CD14-positive monocyte (primary cell): ENCODE data around the gene AKAP12. TPM values are rescaled to one million over a fixed set of nuclear protein-coding genes. Genes with fewer than 3 reads are reported as not detected.
A peak's percentile ranks its signal among the peaks of the same experiment; 100 is the strongest.

ENCODE experiments used
- DNase-seq, 3 donors: peaks; one replicate each; pipeline ENCODE4 v3.0.0-alpha.2; 2011 to 2022
- H2AFZ ChIP-seq: 2 replicates; pipeline ENCODE4 v1.6.0; 2012; ENCODE audit warnings: mild to moderate bottlenecking, low read depth, low read length, inconsistent platforms; ENCODE audit not compliant: insufficient read depth, poor library complexity, severe bottlenecking
- H3K27ac ChIP-seq, 2 donors: 1 replicate in 1 of 2; 2 replicates in 1 of 2; pipeline ENCODE4 v1.5.1; 2012 to 2013; ENCODE audit warnings: low read length in 2 of 2, control low read depth in 1 of 2, inconsistent platforms in 1 of 2, low read depth in 1 of 2, mild to moderate bottlenecking in 1 of 2
- H3K27me3 ChIP-seq, 2 donors: one replicate each; pipeline versions ENCODE4 v1.6.0 to v1.6.1; 2011 to 2013; ENCODE audit warnings: low read length in 2 of 2; ENCODE audit not compliant: control insufficient read depth in 2 of 2, insufficient read depth in 2 of 2
- H3K36me3 ChIP-seq, 2 donors: replicated peaks in 1 of 2; 1 replicate in 1 of 2; 2 replicates in 1 of 2; pipeline versions ENCODE4 v1.5.1 to v1.6.1; 2012 to 2013; ENCODE audit warnings: low read length in 2 of 2, control low read depth in 1 of 2, inconsistent platforms in 1 of 2, mild to moderate bottlenecking in 1 of 2; ENCODE audit not compliant: insufficient read depth in 2 of 2, control insufficient read depth in 1 of 2
- H3K4me1 ChIP-seq, 2 donors: 1 replicate in 1 of 2; 2 replicates in 1 of 2; pipeline versions ENCODE4 v1.5.1 to v1.6.1; 2012 to 2013; ENCODE audit warnings: low read length in 2 of 2, control low read depth in 1 of 2, inconsistent platforms in 1 of 2, mild to moderate bottlenecking in 1 of 2, moderate library complexity in 1 of 2; ENCODE audit not compliant: insufficient read depth in 2 of 2, control insufficient read depth in 1 of 2
- H3K4me2 ChIP-seq: replicated peaks from 2 replicates; pipeline ENCODE3; 2012; ENCODE audit warnings: low read length, moderate library complexity, mild to moderate bottlenecking; ENCODE audit not compliant: poor library complexity, severe bottlenecking; ENCODE audit errors: extremely low read depth
- H3K4me3 ChIP-seq, 3 experiments: fragments of 200-600 bp in 1 of 3; sonication (generic) in 1 of 3; replicated peaks in 1 of 3; 1 replicate in 2 of 3; 2 replicates in 1 of 3; pipeline ENCODE4 v1.5.1; 2011 to 2013; ENCODE audit warnings: low read length in 3 of 3, mild to moderate bottlenecking in 3 of 3, control low read depth in 2 of 3, low read depth in 2 of 3, inconsistent platforms in 1 of 3, moderate library complexity in 1 of 3
- H3K79me2 ChIP-seq: 2 replicates; pipeline ENCODE4 v1.6.0; 2012; ENCODE audit warnings: mild to moderate bottlenecking, control low read depth, inconsistent platforms, low read length, moderate library complexity; ENCODE audit not compliant: insufficient read depth
- H3K9ac ChIP-seq: 2 replicates; pipeline ENCODE4 v1.6.0; 2017; ENCODE audit warnings: low read length, mild to moderate bottlenecking; ENCODE audit not compliant: insufficient read depth, poor library complexity, severe bottlenecking
- H3K9me3 ChIP-seq, 2 donors: replicated peaks in 1 of 2; 1 replicate in 1 of 2; 2 replicates in 1 of 2; pipeline versions ENCODE4 v1.5.1 to v1.6.1; 2012 to 2013; ENCODE audit warnings: low read length in 2 of 2, control low read depth in 1 of 2; ENCODE audit not compliant: control insufficient read depth in 1 of 2, insufficient read depth in 1 of 2
- H4K20me1 ChIP-seq: 2 replicates; pipeline ENCODE4 v1.6.0; 2012; ENCODE audit warnings: mild to moderate bottlenecking, low read length, control low read depth, moderate library complexity; ENCODE audit not compliant: insufficient read depth
- H3K27ac Mint-ChIP-seq, 7 donors: one replicate each; pipeline ENCODE4 v1.8.0; 2020; ENCODE audit warnings: mild to moderate bottlenecking in 7 of 7, mixed read lengths in 7 of 7, moderate library complexity in 6 of 7, inconsistent platforms in 2 of 7
- H3K27me3 Mint-ChIP-seq, 3 donors: one replicate each; pipeline ENCODE4 v1.8.0; 2021 to 2022; ENCODE audit warnings: low read depth in 3 of 3, mild to moderate bottlenecking in 3 of 3, mixed read lengths in 3 of 3, moderate library complexity in 3 of 3, inconsistent platforms in 1 of 3
- H3K36me3 Mint-ChIP-seq, 2 donors: one replicate each; pipeline ENCODE4 v1.8.0; 2020; ENCODE audit warnings: mixed read lengths in 2 of 2, inconsistent platforms in 1 of 2, mild to moderate bottlenecking in 1 of 2
- H3K4me1 Mint-ChIP-seq: one replicate; pipeline ENCODE4 v1.8.0; 2020; ENCODE audit warnings: mild to moderate bottlenecking, mixed read lengths
- H3K4me3 Mint-ChIP-seq, 2 donors: one replicate each; pipeline ENCODE4 v1.8.0; 2020; ENCODE audit warnings: mild to moderate bottlenecking in 2 of 2, mixed read lengths in 2 of 2, moderate library complexity in 1 of 2
- H3K9me3 Mint-ChIP-seq, 7 donors: one replicate each; pipeline ENCODE4 v1.8.0; 2020 to 2022; ENCODE audit warnings: mixed read lengths in 7 of 7, mild to moderate bottlenecking in 6 of 7, moderate library complexity in 6 of 7, inconsistent platforms in 2 of 7
- WGBS: methylation state at CpG from one replicate; pipeline ENCODE4 v1.1.5; 2013; ENCODE audit warnings: missing lambda C conversion rate; ENCODE audit not compliant: insufficient coverage; 5-methylcytosine and 5-hydroxymethylcytosine counted together
- intact Hi-C, 2 donors: fragments of 100-400 bp; cut with micrococcal nuclease; formaldehyde crosslinking; loops; one replicate each; pipeline versions ENCODE4 v1.15.0 to v1.15.1; 2023
- polyA plus RNA-seq, 3 donors: library from polyadenylated mRNA; depleted of rRNA in 1 of 3; unstranded in 2 of 3; stranded (reverse) in 1 of 3; fragments of 300-500 nt in 2 of 3; fragments of >200 nt in 1 of 3; fragmentation: Illumina TruSeq in 2 of 3; gene quantifications; 1 replicate in 2 of 3; 2 replicates in 1 of 3; pipeline ENCODE4 v1.2.3, GENCODE V29; 2012 to 2021
- TF ChIP-seq, protein P1 (sequence below): fragments of 200-600 bp; IDR thresholded peaks from one replicate; pipeline ENCODE4 v1.8.0; 2022; ENCODE audit warnings: antibody characterized with exemption, mild to moderate bottlenecking

Gene AKAP12
- polyA plus RNA-seq, 3 donors = 0.01 TPM; not detected in 2

DNA sequence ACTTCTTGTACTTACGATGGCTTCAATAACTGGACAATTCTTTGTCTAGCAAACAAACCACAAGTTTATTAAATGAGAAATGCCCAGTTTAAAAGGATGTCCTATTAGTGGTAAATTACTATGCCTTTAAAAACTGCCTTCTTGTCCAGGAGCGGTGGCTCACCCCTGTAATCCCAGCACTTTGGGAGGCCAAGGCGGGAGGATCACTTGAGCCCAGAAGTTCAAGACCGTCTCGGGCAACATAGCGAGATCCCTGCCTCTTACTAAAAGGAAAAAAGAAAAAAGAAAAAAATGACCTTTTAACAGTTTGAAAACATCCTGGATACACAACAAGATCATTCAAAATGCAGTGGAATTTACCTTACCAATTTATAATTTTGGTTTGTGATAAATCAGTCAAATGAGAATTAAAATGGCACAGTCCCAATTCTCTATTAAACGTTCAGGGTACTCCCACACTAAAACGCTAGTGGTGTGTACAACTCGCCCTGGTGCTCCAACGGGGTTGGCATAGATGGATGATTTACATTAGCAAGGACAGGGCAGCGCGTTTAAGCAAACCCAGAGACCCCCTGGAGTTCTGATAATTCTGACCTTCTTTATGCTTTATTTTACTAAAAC is 149.3 kb downstream of the AKAP12 start:
- no peaks in the 10 kb centered on the region for H3K9me3 Mint-ChIP-seq
- intact Hi-C loops = no loop called here
- H3K27me3 ChIP-seq = no peaks in the 10 kb centered on the region
- H3K9ac ChIP-seq = peak overlapping the region; percentile 94
- H2AFZ ChIP-seq = peak overlapping the region; percentile 70
- peaks cover 50% of the 10 kb centered on the region for H3K4me1 Mint-ChIP-seq
- peak overlapping the region; percentile 88 to 96 (median 93) for H3K27ac Mint-ChIP-seq
- peak overlapping the region; percentile 88 for H3K4me2 ChIP-seq
- peaks cover 0 to 14% of the 10 kb centered on the region in 2 donors for H3K36me3 ChIP-seq
- H3K4me1 ChIP-seq = peaks cover 33 to 47% of the 10 kb centered on the region in 2 donors
- TF ChIP-seq, protein P1, sequence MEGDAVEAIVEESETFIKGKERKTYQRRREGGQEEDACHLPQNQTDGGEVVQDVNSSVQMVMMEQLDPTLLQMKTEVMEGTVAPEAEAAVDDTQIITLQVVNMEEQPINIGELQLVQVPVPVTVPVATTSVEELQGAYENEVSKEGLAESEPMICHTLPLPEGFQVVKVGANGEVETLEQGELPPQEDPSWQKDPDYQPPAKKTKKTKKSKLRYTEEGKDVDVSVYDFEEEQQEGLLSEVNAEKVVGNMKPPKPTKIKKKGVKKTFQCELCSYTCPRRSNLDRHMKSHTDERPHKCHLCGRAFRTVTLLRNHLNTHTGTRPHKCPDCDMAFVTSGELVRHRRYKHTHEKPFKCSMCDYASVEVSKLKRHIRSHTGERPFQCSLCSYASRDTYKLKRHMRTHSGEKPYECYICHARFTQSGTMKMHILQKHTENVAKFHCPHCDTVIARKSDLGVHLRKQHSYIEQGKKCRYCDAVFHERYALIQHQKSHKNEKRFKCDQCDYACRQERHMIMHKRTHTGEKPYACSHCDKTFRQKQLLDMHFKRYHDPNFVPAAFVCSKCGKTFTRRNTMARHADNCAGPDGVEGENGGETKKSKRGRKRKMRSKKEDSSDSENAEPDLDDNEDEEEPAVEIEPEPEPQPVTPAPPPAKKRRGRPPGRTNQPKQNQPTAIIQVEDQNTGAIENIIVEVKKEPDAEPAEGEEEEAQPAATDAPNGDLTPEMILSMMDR = no peak
- no CpG with 5 or more reads among the region's 12 CpGs for WGBS
- peak overlapping the region; percentile 67 to 91 (median 82) for H3K4me3 ChIP-seq
- no peak for DNase-seq
- peaks cover 5 to 13% of the 10 kb centered on the region in 2 donors for H3K36me3 Mint-ChIP-seq
- peak overlapping the region; percentile 82 to 94 for H3K4me3 Mint-ChIP-seq
- H4K20me1 ChIP-seq = peaks cover 25% of the 10 kb centered on the region
- H3K27me3 Mint-ChIP-seq = no peaks in the 10 kb centered on the region
- no peaks in the 10 kb centered on the region for H3K9me3 ChIP-seq
- H3K79me2 ChIP-seq = peaks cover 81% of the 10 kb centered on the region
- peak overlapping the region; percentile 91 to 92 for H3K27ac ChIP-seq

DNA sequence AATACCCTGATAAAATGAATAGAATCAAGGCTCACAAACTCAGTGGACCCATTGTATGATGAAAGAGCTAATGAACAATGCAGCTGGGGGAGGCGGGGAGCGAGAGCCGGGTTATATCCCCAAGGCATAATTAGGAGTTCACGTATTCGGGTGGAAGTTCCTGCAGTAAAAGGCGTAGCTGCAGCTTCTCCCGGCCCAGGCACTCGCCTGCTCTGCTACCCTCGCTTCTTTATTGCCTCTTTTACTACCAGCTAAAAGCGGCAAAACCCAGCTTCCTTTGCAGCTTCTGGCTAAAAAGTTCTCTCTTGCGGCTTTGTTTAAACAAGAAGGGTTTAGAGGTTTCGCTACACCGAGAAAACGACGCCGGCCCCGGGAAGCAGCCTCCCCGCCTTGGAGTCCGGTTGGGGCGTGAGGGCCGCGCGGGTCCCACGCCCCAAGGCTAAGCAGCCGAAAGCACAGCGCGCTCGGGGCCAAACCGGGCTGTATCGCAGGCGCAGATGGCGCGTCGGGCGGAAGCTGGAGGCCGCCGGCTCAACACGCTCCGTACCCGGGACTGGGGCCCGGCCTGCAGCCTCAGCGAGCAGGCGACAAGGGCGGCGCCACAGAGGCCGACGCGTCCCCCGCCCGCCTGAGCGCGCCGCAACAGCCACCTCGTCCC is 150.0 kb downstream of the AKAP12 start:
- Mint-ChIP-seq H3K27ac (peak overlapping the region; percentile 88 to 96 (median 93)), H3K4me3 (peak overlapping the region; percentile 82 to 94), H3K9me3 (no peaks in the 10 kb centered on the region), H3K27me3 (no peaks in the 10 kb centered on the region), H3K4me1 (peaks cover 53% of the 10 kb centered on the region), H3K36me3 (peaks cover 0 to 13% of the 10 kb centered on the region in 2 donors)
- peaks cover 32% of the 10 kb centered on the region for H4K20me1 ChIP-seq
- intact Hi-C loops = loop anchor here (2.0 to 10.0 kb wide), 4 partner anchors 63 to 1585 kb away; partner anchors contain the start of gene RMND1 (in 2 of the 2)
- peak overlapping the region; percentile 67 to 91 (median 82) for H3K4me3 ChIP-seq
- under 1% methylated on average over 52 of the region's 54 CpGs for WGBS
- H3K9me3 ChIP-seq = no peaks in the 10 kb centered on the region
- peaks cover 33 to 47% of the 10 kb centered on the region in 2 donors for H3K4me1 ChIP-seq
- TF ChIP-seq, protein P1 = no peak
- DNase-seq = peak in 2 of 3 donors; percentile 46 to 67
- peak overlapping the region; percentile 94 for H3K9ac ChIP-seq
- peak overlapping the region; percentile 70 for H2AFZ ChIP-seq
- peak overlapping the region; percentile 91 to 92 for H3K27ac ChIP-seq
- H3K27me3 ChIP-seq = no peaks in the 10 kb centered on the region
- H3K4me2 ChIP-seq = peak overlapping the region; percentile 88
- peaks cover 0 to 8% of the 10 kb centered on the region in 2 donors for H3K36me3 ChIP-seq
- peaks cover 81% of the 10 kb centered on the region for H3K79me2 ChIP-seq
